HepG2 (cell line): Measurements from ENCODE around the gene EPX. TPM values are rescaled to one million over a fixed set of nuclear protein-coding genes. Genes with fewer than 3 reads are reported as not detected.

Experiments
- BRCA1 ChIP-seq: sonication (generic); formaldehyde crosslinking; IDR thresholded peaks from 2 replicates; pipeline ENCODE4 v1.4.0; 2020; ENCODE audit warnings: missing genetic modification reagents
- CAMTA2 ChIP-seq: sonication (generic); formaldehyde crosslinking; IDR thresholded peaks from 2 replicates; pipeline ENCODE4 v1.4.0; 2020; ENCODE audit warnings: mild to moderate bottlenecking, missing genetic modification reagents, borderline replicate concordance
- DPF2 ChIP-seq: sonication (generic); formaldehyde crosslinking; IDR thresholded peaks from 2 replicates; pipeline ENCODE4 v1.4.0; 2020; ENCODE audit warnings: mild to moderate bottlenecking, low read depth, missing genetic modification reagents, borderline replicate concordance
- JUNB ChIP-seq: sonication (generic); formaldehyde crosslinking; IDR thresholded peaks from 2 replicates; pipeline ENCODE4 v1.8.0; 2022; ENCODE audit warnings: missing genetic modification reagents, mild to moderate bottlenecking, borderline replicate concordance
- KMT2A ChIP-seq: sonication (generic); formaldehyde crosslinking; IDR thresholded peaks from 2 replicates; pipeline ENCODE4 v1.4.0; 2020; ENCODE audit warnings: missing genetic modification reagents
- MLLT10 ChIP-seq: sonication (generic); formaldehyde crosslinking; IDR thresholded peaks from 2 replicates; pipeline ENCODE4 v1.4.0; 2020; ENCODE audit warnings: missing genetic modification reagents
- TEAD3 ChIP-seq: optimal IDR thresholded peaks from 2 replicates; pipeline ENCODE3; 2016; ENCODE audit warnings: borderline replicate concordance
- ZBTB14 ChIP-seq: sonication (generic); formaldehyde crosslinking; IDR thresholded peaks from 2 replicates; pipeline ENCODE4 v1.4.0; 2020; ENCODE audit warnings: missing genetic modification reagents
- ZFX ChIP-seq: sonication (generic); formaldehyde crosslinking; IDR thresholded peaks from 2 replicates; pipeline ENCODE4 v1.4.0; 2020; ENCODE audit warnings: mild to moderate bottlenecking, low read depth, missing genetic modification reagents, moderate library complexity
- ZNF260 ChIP-seq: sonication (generic); formaldehyde crosslinking; IDR thresholded peaks from 2 replicates; pipeline ENCODE4 v1.4.0; 2020; ENCODE audit warnings: missing genetic modification reagents, low read depth, mild to moderate bottlenecking, borderline replicate concordance
- ZNF556 ChIP-seq: sonication (generic); formaldehyde crosslinking; IDR thresholded peaks from 2 replicates; pipeline ENCODE4 v1.4.0; 2020; ENCODE audit warnings: mild to moderate bottlenecking, missing genetic modification reagents, borderline replicate concordance
- ZNF558 ChIP-seq: sonication (generic); formaldehyde crosslinking; IDR thresholded peaks from 2 replicates; pipeline ENCODE4 v1.9.0; 2022; ENCODE audit warnings: mild to moderate bottlenecking, missing genetic modification reagents, borderline replicate concordance
- ZNF569 ChIP-seq: sonication (generic); formaldehyde crosslinking; IDR thresholded peaks from 2 replicates; pipeline ENCODE4 v1.5.0; 2020; ENCODE audit warnings: mild to moderate bottlenecking, missing genetic modification reagents, moderate library complexity, borderline replicate concordance
- ZNF629 ChIP-seq: sonication (generic); formaldehyde crosslinking; conservative IDR thresholded peaks from 2 replicates; pipeline ENCODE4 v1.5.0; 2020; ENCODE audit warnings: missing genetic modification reagents
- ZNF687 ChIP-seq: sonication (generic); formaldehyde crosslinking; IDR thresholded peaks from 2 replicates; pipeline ENCODE4 v1.5.1; 2020; ENCODE audit warnings: mild to moderate bottlenecking, missing genetic modification reagents, moderate library complexity
- ZNF780A ChIP-seq: sonication (generic); formaldehyde crosslinking; IDR thresholded peaks from 2 replicates; pipeline ENCODE4 v1.8.0; 2022; ENCODE audit warnings: mild to moderate bottlenecking, missing genetic modification reagents, moderate library complexity
- polyA plus RNA-seq, 8 experiments: library from polyadenylated mRNA; depleted of rRNA in 3 of 8; stranded (reverse) in 7 of 8; unstranded in 1 of 8; fragments of >200 nt; fragmentation: Illumina TruSeq in 4 of 8; extraction: Trizol in 4 of 8; gene quantifications; 2 replicates each; pipeline versions ENCODE4 v1.2.1 to v1.2.3, GENCODE V29; 2011 to 2016; ENCODE audit warnings: low read depth in 4 of 8, missing spikeins in 1 of 8, mixed read lengths in 1 of 8; ENCODE audit not compliant: insufficient read depth in 1 of 8
- total RNA-seq, 5 experiments: library from RNA; depleted of rRNA; stranded (reverse); fragments of >200 nt; fragmentation: Illumina TruSeq; extraction: Trizol; gene quantifications; 2 replicates each; pipeline ENCODE4 v1.2.3, GENCODE V29; 2016; ENCODE audit warnings: low read depth in 1 of 5
- TF ChIP-seq, protein P1 (sequence below): sonication (generic); formaldehyde crosslinking; IDR thresholded peaks from 2 replicates; pipeline ENCODE4 v1.4.0; 2020; ENCODE audit warnings: missing genetic modification reagents, mild to moderate bottlenecking, borderline replicate concordance
- TF ChIP-seq, protein P2 (sequence below): conservative IDR thresholded peaks from 2 replicates; pipeline ENCODE4 v1.6.1; 2018; ENCODE audit warnings: missing genetic modification reagents

Gene EPX
- total and polyA plus RNA-seq, 2 of the 13 experiments (the other 11 are each of a cell fraction or from before 2014, with no cell fraction given) = not detected

- TF ChIP-seq BRCA1 (peak; percentile 78; the same call in 1 of the 2 replicates), TEAD3 (CRISPR knock-in tag) (peak; percentile 64), ZBTB14 (peak; percentile 78), ZFX (CRISPR knock-in tag) (peak; percentile 83), CAMTA2 (peak; percentile 90; the same call in 1 of the 2 replicates), ZNF629 (CRISPR knock-in tag) (no peak; the same call in none of the 2 replicates), ZNF780A (peak; percentile 10; the same call in 1 of the 2 replicates), ZNF260 (CRISPR knock-in tag) (no peak), ZNF687 (CRISPR knock-in tag) (peak; percentile 98), DPF2 (no peak), KMT2A (peak; percentile 88; the same call in 1 of the 2 replicates), ZNF558 (CRISPR knock-in tag) (no peak), ZNF569 (CRISPR knock-in tag) (no peak), JUNB (CRISPR knock-in tag) (no peak), ZNF556 (CRISPR knock-in tag) (peak; percentile 72; the same call in 1 of the 2 replicates), MLLT10 (no peak)
- TF ChIP-seq, protein P1, sequence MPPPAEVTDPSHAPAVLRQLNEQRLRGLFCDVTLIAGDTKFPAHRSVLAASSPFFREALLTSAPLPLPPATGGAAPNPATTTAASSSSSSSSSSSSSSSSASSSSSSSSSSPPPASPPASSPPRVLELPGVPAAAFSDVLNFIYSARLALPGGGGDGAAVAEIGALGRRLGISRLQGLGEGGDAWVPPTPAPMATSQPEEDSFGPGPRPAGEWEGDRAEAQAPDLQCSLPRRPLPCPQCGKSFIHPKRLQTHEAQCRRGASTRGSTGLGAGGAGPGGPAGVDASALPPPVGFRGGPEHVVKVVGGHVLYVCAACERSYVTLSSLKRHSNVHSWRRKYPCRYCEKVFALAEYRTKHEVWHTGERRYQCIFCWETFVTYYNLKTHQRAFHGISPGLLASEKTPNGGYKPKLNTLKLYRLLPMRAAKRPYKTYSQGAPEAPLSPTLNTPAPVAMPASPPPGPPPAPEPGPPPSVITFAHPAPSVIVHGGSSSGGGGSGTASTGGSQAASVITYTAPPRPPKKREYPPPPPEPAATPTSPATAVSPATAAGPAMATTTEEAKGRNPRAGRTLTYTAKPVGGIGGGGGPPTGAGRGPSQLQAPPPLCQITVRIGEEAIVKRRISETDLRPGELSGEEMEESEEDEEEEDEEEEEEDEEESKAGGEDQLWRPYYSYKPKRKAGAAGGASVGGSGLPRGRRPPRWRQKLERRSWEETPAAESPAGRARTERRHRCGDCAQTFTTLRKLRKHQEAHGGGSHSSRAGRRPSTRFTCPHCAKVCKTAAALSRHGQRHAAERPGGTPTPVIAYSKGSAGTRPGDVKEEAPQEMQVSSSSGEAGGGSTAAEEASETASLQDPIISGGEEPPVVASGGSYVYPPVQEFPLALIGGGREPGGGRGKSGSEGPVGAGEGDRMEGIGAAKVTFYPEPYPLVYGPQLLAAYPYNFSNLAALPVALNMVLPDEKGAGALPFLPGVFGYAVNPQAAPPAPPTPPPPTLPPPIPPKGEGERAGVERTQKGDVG = peak; percentile 91; the same call in 1 of the 2 replicates
- TF ChIP-seq, protein P2, sequence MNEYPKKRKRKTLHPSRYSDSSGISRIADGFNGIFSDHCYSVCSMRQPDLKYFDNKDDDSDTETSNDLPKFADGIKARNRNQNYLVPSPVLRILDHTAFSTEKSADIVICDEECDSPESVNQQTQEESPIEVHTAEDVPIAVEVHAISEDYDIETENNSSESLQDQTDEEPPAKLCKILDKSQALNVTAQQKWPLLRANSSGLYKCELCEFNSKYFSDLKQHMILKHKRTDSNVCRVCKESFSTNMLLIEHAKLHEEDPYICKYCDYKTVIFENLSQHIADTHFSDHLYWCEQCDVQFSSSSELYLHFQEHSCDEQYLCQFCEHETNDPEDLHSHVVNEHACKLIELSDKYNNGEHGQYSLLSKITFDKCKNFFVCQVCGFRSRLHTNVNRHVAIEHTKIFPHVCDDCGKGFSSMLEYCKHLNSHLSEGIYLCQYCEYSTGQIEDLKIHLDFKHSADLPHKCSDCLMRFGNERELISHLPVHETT (CRISPR knock-in tag) = peak; percentile 85; the same call in 1 of the 2 replicates
Observed at GRCh38 chr17:58219007-58219788, 26.7 kb downstream of the EPX start, which contains the start of gene MKS1 (continued).
